ENCODE data around the gene NDUFS8.
A peak's percentile ranks its signal among the peaks of the same experiment; 100 is the strongest.

NDUFS8 gene

DNA sequence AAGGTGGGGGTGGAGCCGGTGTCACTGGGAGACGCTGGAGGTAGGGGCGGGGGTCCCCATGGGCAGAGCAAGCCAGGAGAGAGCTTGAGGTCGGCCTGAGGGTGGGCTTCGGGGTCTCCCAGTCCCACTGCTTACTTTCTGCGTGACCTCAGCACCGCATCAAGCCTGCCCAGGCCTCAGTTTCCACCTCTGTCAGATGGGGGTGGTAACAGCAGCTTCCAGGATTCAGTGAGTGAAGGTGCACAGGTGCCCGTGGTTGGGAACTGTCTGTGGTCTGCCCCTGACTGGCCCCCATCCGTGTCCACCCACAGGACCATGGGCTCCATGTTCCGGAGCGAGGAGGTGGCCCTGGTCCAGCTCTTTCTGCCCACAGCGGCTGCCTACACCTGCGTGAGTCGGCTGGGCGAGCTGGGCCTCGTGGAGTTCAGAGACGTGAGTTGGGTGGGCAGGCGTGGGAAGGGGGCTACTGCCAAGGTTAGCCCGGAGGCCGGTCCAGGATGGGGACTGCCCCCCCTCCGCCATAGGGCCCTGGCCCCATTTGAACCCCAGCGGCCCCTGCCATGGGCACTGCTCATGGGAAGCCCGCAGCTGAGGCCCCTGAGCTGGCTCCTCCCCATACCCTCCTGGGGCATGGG, 10.6 kb downstream of the NDUFS8 start:
- peak overlapping the region; percentile 94 for H3K27ac Mint-ChIP-seq
- no peaks in the 10 kb centered on the region for H3K27me3 Mint-ChIP-seq (ENCODE audit: low read depth)
- peaks cover 14% of the 10 kb centered on the region for H3K4me1 Mint-ChIP-seq (ENCODE audit: low read depth)

DNA sequence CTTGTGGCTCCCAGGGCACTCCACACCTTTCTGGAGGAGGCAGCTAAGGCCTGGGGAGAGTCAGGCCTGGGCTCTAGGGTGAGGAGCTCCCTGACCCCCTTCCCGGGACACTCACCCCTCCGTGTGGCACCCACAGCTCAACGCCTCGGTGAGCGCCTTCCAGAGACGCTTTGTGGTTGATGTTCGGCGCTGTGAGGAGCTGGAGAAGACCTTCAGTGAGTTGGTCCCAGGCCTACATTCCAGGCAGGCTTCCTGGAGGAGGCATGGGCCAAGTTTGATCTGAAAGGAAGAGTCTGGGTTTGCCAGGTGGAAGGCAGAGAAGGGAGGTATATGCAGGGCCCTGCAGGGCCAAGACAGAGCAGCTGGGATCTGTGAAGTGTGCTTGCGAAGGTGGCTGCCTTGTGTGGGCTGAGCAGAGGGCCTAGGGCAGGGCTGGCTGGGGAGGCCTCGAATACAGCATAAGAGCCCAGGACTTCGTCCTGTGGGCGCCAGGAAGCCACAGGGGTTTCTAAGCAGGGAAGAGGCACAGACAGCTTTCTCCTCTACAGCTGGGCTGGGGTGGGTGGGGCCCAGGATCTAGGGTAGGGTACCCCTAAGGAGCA, 11.2 kb downstream of the NDUFS8 start:
- Mint-ChIP-seq H3K27me3 (ENCODE audit: low read depth) (no peaks in the 10 kb centered on the region), H3K4me1 (ENCODE audit: low read depth) (peaks cover 11% of the 10 kb centered on the region), H3K4me3 (peak overlapping the region; percentile 48), H3K36me3 (ENCODE audit: low read depth) (peaks cover 17% of the 10 kb centered on the region), H3K27ac (peak overlapping the region; percentile 43), H3K9me3 (no peaks in the 10 kb centered on the region)
- no peak for DNase-seq (ENCODE audit: low spot score)

More for the DNA sequence above, 10.6 kb downstream of the NDUFS8 start:
- Mint-ChIP-seq H3K36me3 (ENCODE audit: low read depth) (peaks cover 16% of the 10 kb centered on the region), H3K9me3 (no peaks in the 10 kb centered on the region), H3K4me3 (peak overlapping the region; percentile 95)
- DNase-seq (ENCODE audit: low spot score) = no peak

DNA sequence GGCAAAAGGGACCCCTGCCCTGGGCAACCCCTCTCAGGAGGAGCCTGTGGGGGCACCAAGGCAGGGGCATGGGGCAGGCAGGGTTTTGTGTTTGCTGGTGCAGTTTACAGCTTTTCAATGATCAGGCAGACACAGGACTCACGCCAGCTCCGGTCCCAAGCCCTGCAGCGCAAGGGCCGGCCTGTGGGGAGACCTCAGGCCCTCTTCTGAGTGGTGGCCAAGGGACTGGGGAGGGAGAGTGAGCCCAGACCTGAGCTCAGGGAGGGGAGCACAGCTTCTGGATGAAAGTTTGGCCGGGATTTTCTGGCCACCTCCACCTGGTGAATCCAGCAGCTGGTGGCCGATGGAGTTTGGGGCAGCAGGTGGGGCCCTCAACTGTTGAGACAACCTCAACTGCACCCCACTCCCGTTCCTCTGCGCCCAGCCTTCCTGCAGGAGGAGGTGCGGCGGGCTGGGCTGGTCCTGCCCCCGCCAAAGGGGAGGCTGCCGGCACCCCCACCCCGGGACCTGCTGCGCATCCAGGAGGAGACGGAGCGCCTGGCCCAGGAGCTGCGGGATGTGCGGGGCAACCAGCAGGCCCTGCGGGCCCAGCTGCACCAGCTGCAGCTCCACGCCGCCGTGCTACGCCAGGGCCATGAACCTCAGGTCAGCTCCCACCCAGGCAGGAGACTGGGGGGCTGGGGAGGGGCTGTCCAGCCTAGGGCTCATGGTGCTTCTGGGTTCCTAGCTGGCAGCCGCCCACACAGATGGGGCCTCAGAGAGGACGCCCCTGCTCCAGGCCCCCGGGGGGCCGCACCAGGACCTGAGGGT, 11.9 kb downstream of the NDUFS8 start:
- H3K4me3 Mint-ChIP-seq = no peak overlapping the region
- DNase-seq (ENCODE audit: low spot score) = no peak
- no peaks in the 10 kb centered on the region for H3K27me3 Mint-ChIP-seq (ENCODE audit: low read depth)
- peaks cover 4% of the 10 kb centered on the region for H3K4me1 Mint-ChIP-seq (ENCODE audit: low read depth)
- no peaks in the 10 kb centered on the region for H3K9me3 Mint-ChIP-seq
- peaks cover 16% of the 10 kb centered on the region for H3K36me3 Mint-ChIP-seq (ENCODE audit: low read depth)
- H3K27ac Mint-ChIP-seq = no peak overlapping the region

DNA sequence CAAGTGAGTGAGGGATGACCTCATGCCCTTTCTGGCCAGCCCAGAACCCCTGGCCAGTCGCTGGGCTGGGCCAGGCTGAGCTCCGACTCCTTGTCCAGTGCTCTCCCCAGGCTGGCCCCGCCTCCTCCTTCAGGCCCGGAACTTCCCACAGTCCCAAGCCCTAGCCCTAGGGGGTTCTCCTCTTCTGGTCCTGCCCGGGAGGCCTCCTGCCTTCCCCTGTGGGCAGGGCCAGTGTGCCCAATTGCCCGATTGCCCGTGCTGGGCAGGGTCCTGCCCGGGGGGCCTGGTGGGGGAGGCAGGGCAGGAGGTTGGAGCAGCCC, 12.5 kb downstream of the NDUFS8 start:
- Mint-ChIP-seq H3K4me3 (no peak overlapping the region), H3K36me3 (ENCODE audit: low read depth) (peaks cover 18% of the 10 kb centered on the region), H3K4me1 (ENCODE audit: low read depth) (peaks cover 3% of the 10 kb centered on the region), H3K27ac (no peak overlapping the region), H3K27me3 (ENCODE audit: low read depth) (no peaks in the 10 kb centered on the region), H3K9me3 (no peaks in the 10 kb centered on the region)
- no peak for DNase-seq (ENCODE audit: low spot score)

DNA sequence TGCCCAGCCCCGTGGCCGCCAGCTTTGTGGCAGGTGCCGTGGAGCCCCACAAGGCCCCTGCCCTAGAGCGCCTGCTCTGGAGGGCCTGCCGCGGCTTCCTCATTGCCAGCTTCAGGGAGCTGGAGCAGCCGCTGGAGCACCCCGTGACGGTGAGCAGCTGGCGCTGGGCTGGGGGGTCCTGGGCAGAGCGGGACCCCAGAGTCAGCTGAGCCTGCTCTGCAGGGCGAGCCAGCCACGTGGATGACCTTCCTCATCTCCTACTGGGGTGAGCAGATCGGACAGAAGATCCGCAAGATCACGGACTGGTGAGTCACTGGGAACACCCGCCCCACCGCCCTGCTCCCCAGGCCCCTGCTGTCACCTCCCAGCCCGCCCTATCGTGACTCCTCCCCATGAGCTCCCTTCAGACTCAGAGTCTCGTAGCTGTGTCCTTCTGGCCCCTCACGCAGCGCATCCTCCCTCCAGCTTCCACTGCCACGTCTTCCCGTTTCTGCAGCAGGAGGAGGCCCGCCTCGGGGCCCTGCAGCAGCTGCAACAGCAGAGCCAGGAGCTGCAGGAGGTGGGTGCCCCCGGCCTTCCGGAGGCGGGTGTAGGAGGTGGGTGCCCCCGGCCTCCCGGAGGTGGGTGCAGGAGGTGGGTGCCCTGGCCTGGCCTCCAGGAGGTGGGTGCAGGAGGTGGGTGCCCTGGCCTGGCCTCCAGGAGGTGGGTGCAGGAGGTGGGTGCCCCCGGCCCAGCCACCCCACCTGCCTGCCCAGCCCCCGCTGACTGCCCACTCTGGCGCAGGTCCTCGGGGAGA, 13.1 kb downstream of the NDUFS8 start:
- H3K36me3 Mint-ChIP-seq (ENCODE audit: low read depth) = peaks cover 21% of the 10 kb centered on the region

DNA sequence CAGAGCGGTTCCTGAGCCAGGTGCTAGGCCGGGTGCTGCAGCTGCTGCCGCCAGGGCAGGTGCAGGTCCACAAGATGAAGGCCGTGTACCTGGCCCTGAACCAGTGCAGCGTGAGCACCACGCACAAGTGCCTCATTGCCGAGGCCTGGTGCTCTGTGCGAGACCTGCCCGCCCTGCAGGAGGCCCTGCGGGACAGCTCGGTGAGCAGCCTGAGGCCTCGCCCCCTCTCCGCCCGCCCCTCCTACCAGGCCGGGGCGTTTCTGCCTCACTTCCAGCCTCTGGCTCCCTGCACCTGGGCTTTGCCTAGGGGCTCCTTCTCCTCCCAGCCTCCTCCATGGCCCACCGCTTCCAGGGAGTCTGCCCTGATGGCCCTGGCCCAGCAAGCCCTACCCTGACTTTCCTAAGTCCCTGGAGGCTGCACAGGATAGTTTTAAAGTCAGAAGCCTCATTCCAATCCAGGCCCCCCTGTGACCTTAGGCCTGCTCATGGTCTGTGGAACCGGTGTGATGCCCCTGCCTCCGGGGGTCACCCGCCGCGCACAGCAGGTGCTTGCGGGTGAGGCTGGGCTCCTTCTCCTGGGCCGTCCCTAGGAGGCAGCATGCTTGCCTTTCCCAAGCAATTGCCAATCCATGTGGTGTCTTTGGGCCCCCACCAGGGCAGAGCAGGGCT, 13.8 kb downstream of the NDUFS8 start:
- Mint-ChIP-seq H3K36me3 (ENCODE audit: low read depth) (peaks cover 21% of the 10 kb centered on the region), H3K4me1 (ENCODE audit: low read depth) (peaks cover 3% of the 10 kb centered on the region), H3K27me3 (ENCODE audit: low read depth) (no peaks in the 10 kb centered on the region), H3K4me3 (no peak overlapping the region), H3K27ac (no peak overlapping the region), H3K9me3 (no peaks in the 10 kb centered on the region)
- DNase-seq (ENCODE audit: low spot score) = no peak

More for the DNA sequence above, 13.1 kb downstream of the NDUFS8 start:
- H3K9me3 Mint-ChIP-seq = no peaks in the 10 kb centered on the region
- H3K4me1 Mint-ChIP-seq (ENCODE audit: low read depth) = peaks cover 3% of the 10 kb centered on the region
- no peaks in the 10 kb centered on the region for H3K27me3 Mint-ChIP-seq (ENCODE audit: low read depth)
- no peak overlapping the region for H3K27ac Mint-ChIP-seq
- no peak overlapping the region for H3K4me3 Mint-ChIP-seq
- DNase-seq (ENCODE audit: low spot score) = no peak

DNA sequence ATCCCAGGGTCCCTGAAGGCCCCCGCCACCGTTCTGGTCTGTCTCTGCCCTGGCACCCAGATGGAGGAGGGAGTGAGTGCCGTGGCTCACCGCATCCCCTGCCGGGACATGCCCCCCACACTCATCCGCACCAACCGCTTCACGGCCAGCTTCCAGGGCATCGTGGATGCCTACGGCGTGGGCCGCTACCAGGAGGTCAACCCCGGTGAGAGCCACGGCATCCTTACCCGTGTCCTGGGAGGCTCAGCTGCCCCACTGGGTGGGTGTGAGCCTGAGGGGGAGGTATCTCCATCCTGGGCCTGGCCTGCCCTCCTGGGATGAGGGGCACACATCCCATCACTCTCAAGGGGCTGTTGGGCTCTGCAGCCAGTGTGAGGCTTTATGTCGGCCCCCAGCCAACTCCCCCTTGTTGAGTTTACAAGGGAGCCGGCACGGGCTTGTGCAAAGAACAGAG, 14.4 kb downstream of the NDUFS8 start:
- Mint-ChIP-seq H3K27me3 (ENCODE audit: low read depth) (no peaks in the 10 kb centered on the region), H3K36me3 (ENCODE audit: low read depth) (peaks cover 21% of the 10 kb centered on the region), H3K4me3 (no peak overlapping the region), H3K4me1 (ENCODE audit: low read depth) (peaks cover 3% of the 10 kb centered on the region), H3K27ac (no peak overlapping the region), H3K9me3 (no peaks in the 10 kb centered on the region)
- no peak for DNase-seq (ENCODE audit: low spot score)

DNA sequence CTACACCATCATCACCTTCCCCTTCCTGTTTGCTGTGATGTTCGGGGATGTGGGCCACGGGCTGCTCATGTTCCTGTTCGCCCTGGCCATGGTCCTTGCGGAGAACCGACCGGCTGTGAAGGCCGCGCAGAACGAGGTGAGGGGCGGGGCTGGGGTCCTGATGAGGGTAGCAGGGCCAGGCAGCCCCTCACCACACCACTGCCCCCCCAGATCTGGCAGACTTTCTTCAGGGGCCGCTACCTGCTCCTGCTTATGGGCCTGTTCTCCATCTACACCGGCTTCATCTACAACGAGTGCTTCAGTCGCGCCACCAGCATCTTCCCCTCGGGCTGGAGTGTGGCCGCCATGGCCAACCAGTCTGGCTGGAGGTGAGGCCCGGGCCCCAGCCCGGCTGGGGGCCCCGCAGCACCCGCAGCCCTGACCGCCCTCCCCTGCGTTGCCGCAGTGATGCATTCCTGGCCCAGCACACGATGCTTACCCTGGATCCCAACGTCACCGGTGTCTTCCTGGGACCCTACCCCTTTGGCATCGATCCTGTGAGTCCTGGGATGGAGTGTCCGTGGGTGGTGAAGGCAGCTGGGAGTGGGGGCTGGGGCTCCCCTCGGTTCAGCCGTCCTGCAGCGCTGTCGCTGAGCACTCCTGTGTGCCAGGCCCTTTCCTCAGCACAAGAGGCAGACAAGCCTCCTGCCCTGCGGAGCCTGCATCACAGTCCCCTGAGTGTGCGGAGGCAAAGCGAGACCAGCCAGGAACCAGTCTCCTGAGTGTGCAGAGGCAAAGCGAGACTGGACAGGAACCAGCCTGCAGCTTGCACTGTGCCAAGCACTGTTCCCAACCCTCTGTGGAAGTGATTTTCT, 17.2 kb downstream of the NDUFS8 start:
- Mint-ChIP-seq H3K4me1 (ENCODE audit: low read depth) (no peaks in the 10 kb centered on the region), H3K4me3 (no peak overlapping the region), H3K27me3 (ENCODE audit: low read depth) (no peaks in the 10 kb centered on the region), H3K36me3 (ENCODE audit: low read depth) (peaks cover 31% of the 10 kb centered on the region), H3K27ac (no peak overlapping the region), H3K9me3 (no peaks in the 10 kb centered on the region)
- DNase-seq (ENCODE audit: low spot score) = no peak

DNA sequence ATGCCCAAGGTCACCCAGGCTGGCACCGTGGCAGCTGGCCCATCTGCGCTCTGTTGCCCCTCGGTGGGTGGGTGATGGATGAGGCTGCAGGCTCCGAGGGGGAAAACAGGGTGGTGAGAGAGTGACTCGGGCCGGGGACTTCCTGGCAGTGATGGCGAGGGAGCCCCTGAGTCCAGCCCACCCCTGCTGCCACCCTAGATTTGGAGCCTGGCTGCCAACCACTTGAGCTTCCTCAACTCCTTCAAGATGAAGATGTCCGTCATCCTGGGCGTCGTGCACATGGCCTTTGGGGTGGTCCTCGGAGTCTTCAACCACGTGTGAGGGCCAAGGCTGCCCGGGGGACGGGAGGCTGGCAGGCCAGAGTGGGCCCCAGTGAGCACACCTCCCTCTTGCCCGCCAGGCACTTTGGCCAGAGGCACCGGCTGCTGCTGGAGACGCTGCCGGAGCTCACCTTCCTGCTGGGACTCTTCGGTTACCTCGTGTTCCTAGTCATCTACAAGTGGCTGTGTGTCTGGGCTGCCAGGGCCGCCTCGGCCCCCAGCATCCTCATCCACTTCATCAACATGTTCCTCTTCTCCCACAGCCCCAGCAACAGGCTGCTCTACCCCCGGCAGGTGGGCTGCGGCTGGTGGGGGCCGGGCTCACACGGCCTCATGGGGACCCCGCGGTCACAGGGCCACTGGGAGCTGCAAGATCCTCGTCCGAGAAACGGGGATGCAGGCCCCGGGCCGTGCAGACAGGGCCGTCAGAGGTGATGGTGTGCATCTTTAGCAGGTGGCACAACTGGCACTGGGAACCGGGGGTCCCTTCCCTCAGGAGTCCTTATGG, 18.4 kb downstream of the NDUFS8 start:
- no peaks in the 10 kb centered on the region for H3K4me1 Mint-ChIP-seq (ENCODE audit: low read depth)
- H3K4me3 Mint-ChIP-seq = no peak overlapping the region
- DNase-seq (ENCODE audit: low spot score) = no peak
- H3K9me3 Mint-ChIP-seq = no peaks in the 10 kb centered on the region
- H3K36me3 Mint-ChIP-seq (ENCODE audit: low read depth) = peaks cover 39% of the 10 kb centered on the region
- H3K27me3 Mint-ChIP-seq (ENCODE audit: low read depth) = no peaks in the 10 kb centered on the region
- H3K27ac Mint-ChIP-seq = no peak overlapping the region

DNA sequence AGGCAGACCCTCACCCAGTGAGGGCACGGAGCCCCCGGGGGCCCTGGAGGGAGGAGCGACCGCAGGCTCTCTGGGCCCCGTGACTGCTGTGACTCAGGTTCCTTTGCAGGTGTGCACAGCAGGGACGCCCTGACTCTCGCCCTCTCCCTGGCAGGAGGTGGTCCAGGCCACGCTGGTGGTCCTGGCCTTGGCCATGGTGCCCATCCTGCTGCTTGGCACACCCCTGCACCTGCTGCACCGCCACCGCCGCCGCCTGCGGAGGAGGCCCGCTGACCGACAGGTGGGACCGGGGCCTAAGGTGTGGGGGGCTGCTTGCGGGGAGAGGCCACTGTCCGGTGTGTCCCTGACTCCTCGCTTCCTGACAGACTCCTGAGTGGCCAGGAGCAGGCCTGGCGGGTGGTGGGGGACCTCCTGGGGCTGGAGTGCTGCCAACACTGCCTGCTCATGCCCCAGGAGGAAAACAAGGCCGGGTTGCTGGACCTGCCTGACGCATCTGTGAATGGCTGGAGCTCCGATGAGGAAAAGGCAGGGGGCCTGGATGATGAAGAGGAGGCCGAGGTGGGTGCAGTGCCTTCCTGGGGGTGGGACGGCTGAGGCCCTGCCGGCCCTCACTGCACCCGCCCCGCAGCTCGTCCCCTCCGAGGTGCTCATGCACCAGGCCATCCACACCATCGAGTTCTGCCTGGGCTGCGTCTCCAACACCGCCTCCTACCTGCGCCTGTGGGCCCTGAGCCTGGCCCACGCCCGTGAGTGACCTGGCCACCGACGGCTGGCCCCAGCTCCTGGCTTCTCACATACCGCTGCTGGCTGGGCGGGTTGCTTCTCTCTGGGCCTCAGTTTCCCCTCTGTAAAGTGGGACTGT, 19.3 kb downstream of the NDUFS8 start:
- no peak overlapping the region for H3K4me3 Mint-ChIP-seq
- no peaks in the 10 kb centered on the region for H3K4me1 Mint-ChIP-seq (ENCODE audit: low read depth)
- H3K27me3 Mint-ChIP-seq (ENCODE audit: low read depth) = no peaks in the 10 kb centered on the region
- no peaks in the 10 kb centered on the region for H3K9me3 Mint-ChIP-seq
- no peak for DNase-seq (ENCODE audit: low spot score)
- peaks cover 35% of the 10 kb centered on the region for H3K36me3 Mint-ChIP-seq (ENCODE audit: low read depth)
- H3K27ac Mint-ChIP-seq = no peak overlapping the region

DNA sequence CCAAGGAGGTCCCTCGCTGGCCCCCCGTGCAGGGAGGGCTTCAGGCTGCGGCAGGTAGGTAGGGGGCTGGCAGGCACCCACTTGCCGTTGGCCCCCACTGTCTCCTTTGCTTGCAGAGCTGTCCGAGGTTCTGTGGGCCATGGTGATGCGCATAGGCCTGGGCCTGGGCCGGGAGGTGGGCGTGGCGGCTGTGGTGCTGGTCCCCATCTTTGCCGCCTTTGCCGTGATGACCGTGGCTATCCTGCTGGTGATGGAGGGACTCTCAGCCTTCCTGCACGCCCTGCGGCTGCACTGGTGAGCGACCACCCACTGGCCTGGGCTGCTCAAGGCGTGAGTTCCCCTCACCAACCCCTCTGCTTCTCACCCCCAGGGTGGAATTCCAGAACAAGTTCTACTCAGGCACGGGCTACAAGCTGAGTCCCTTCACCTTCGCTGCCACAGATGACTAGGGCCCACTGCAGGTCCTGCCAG, 19.9 kb downstream of the NDUFS8 start:
- no peak for DNase-seq (ENCODE audit: low spot score)
- H3K9me3 Mint-ChIP-seq = no peaks in the 10 kb centered on the region
- no peak overlapping the region for H3K4me3 Mint-ChIP-seq
- no peaks in the 10 kb centered on the region for H3K4me1 Mint-ChIP-seq (ENCODE audit: low read depth)
- no peaks in the 10 kb centered on the region for H3K27me3 Mint-ChIP-seq (ENCODE audit: low read depth)
- peaks cover 35% of the 10 kb centered on the region for H3K36me3 Mint-ChIP-seq (ENCODE audit: low read depth)
- H3K27ac Mint-ChIP-seq = no peak overlapping the region
